PC-3 (cell line): ENCODE measurements around the gene ZNF236.

Source experiments
- CTCF ChIP-seq: fragments of 300-600 bp; sonication (generic); conservative IDR thresholded peaks from 2 replicates; pipeline ENCODE4 v1.5.1; 2017; ENCODE audit warnings: antibody characterized with exemption, low read depth, mild to moderate bottlenecking, low read length
- EZH2 ChIP-seq: fragments of 300-600 bp; sonication (generic); IDR thresholded peaks from one replicate; pipeline ENCODE4 v1.6.1; 2017; ENCODE audit warnings: antibody characterized with exemption, mild to moderate bottlenecking, low read length; ENCODE audit not compliant: unreplicated experiment
- EZH2phosphoT487 ChIP-seq: fragments of 300-600 bp; sonication (generic); IDR thresholded peaks from 2 replicates; pipeline ENCODE4 v1.6.1; 2018; ENCODE audit warnings: mild to moderate bottlenecking, antibody characterized with exemption, low read length, borderline replicate concordance

GRCh38 chr18:76915456-76915855 is 93.1 kb downstream of the ZNF236 start:
- no peak for TF ChIP-seq CTCF
- no peak for TF ChIP-seq EZH2
- TF ChIP-seq EZH2phosphoT487: no peak
